IPS-15b (cell line): Measurements from ENCODE around the gene NUCKS1.
"Not testable (repeated sequence)": the region's sequence is repeated elsewhere in the genome, so short reads cannot be mapped to it uniquely, and the experiment has no call there.

ENCODE experiments used
- H3K27me3 ChIP-seq: one replicate; pipeline ENCODE4 v1.6.1; 2013; ENCODE audit warnings: low read length; ENCODE audit not compliant: control insufficient read depth, insufficient read depth
- H3K36me3 ChIP-seq: one replicate; pipeline ENCODE4 v1.6.1; 2013; ENCODE audit warnings: low read length; ENCODE audit not compliant: control insufficient read depth, insufficient read depth
- H3K4me1 ChIP-seq: one replicate; pipeline ENCODE4 v1.6.1; 2013; ENCODE audit warnings: mild to moderate bottlenecking, low read length; ENCODE audit not compliant: control insufficient read depth, insufficient read depth
- H3K4me3 ChIP-seq: one replicate; pipeline ENCODE4 v1.5.1; 2013; ENCODE audit warnings: low read depth, low read length
- H3K9ac ChIP-seq: one replicate; pipeline ENCODE4 v1.6.1; 2013; ENCODE audit warnings: low read depth, mild to moderate bottlenecking, low read length
- H3K9me3 ChIP-seq: one replicate; pipeline ENCODE4 v1.6.1; 2013; ENCODE audit warnings: mild to moderate bottlenecking, low read length; ENCODE audit not compliant: control insufficient read depth, insufficient read depth

NUCKS1 gene

DNA sequence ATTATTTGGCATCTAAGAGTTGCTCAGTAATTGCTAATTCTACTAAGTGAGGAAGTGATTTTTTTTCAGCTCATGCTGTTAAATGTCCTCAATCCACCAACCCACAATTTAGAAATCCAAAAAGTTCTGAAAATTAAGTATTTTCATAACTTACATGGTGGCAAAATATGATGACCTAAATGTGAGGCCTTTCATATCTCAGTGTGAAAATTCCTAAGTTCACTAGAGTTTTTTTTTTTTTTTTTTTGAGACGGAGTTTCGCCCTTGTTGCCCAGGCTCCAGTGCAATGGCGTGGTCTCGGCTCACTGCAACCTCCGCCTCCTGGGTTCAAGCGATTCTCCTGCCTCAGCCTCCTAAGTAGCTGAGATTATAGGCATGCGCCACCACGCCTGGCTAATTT lies 5.6 kb downstream of the NUCKS1 start:
- H3K9ac ChIP-seq: no peak overlapping the region
- peaks cover 33% of the 10 kb centered on the region for H3K4me1 ChIP-seq
- H3K36me3 ChIP-seq: no peaks in the 10 kb centered on the region

DNA sequence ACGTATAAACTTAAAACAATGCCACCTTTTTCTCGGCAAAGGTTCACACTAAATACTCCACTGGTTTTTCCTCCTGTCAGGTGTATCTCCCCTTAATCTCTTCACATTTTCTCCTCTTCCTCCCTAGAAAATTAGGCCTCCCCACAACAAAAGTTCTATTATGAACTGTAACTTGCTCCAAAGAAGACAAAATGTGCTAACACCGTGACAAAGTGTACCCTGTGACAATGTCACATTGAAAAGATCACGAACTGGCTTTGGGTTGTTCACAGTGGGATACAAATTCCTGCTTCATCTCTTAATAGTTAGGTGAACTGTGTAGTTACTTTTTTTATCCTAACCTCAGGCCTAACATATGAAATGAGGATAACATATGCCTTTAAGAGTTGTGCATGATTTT lies 6.0 kb downstream of the NUCKS1 start:
- H3K4me1 ChIP-seq: peaks cover 33% of the 10 kb centered on the region
- no peaks in the 10 kb centered on the region for H3K36me3 ChIP-seq
- peak overlapping the region; percentile 19 for H3K9ac ChIP-seq
- H3K9me3 ChIP-seq: no peaks in the 10 kb centered on the region
- no peaks in the 10 kb centered on the region for H3K27me3 ChIP-seq
- H3K4me3 ChIP-seq: peak overlapping the region; percentile 35

More for the DNA sequence above, 5.6 kb downstream of the NUCKS1 start:
- Histone ChIP-seq H3K9me3 (no peaks in the 10 kb centered on the region), H3K27me3 (no peaks in the 10 kb centered on the region), H3K4me3 (peak overlapping the region; percentile 35)

DNA sequence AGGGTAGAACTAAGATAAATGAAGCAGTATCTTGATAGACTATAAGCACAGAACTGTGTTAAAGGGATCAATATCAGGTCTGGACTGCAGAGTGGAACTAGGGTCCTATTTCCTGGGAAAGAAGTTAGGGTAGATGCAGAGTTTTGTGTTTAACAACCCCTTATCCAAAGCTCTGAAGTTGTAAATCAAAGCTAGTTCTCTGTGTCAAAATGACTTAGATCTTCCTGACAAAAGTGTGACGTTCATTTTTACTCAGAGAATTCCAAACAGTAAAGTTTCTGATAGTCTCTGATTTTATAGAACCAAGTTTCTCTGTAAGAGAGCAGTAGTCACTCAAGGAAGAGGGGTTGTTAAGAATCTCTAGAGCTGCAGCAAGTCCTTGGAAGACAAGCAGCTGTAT lies 8.3 kb downstream of the NUCKS1 start:
- Histone ChIP-seq H3K4me1 (peaks cover 27% of the 10 kb centered on the region), H3K36me3 (no peaks in the 10 kb centered on the region), H3K9me3 (no peaks in the 10 kb centered on the region), H3K9ac (no peak overlapping the region), H3K27me3 (no peaks in the 10 kb centered on the region), H3K4me3 (no peak overlapping the region)

DNA sequence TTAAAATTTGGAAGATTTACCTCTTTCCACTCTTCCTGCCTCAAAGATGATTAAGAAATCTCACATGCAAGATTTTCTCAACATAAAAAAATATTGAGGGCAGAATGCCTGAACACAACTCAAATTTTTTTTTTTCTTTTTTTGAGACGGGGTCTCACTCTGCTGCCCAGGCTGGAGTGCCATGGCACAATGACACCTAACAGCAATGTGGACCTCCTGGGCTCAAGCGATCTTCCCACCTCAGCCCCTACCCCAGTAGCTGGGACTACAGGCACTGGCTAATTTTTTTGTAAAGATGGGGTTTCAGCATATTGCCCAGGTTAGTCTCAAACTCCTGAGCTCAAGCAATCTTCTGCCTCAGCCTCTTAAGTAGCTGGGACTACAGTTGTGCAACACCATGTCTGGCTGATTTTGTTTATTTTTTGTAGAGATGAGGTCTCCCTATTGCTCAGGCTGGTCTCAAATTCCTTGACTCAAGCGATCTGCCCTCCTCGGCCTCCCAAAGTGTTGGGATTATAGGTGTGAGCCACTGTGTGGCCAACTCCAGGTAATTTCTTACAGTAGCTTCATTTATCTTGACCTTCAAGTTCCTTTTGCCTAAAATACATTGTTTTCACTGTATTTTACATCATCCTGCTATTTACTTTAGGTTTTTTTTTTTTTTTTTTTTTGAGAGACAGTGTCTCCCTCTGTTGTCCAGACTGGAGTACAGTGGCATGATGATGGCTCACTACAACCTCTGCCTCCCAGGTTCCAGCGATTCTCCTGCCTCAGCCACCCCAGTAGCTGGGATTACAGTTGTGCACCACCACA lies 10.4 kb downstream of the NUCKS1 start:
- Histone ChIP-seq H3K4me1 (peaks cover 17% of the 10 kb centered on the region), H3K9ac (no peak overlapping the region), H3K27me3 (no peaks in the 10 kb centered on the region), H3K9me3 (no peaks in the 10 kb centered on the region), H3K36me3 (peaks cover 9% of the 10 kb centered on the region), H3K4me3 (no peak overlapping the region)

DNA sequence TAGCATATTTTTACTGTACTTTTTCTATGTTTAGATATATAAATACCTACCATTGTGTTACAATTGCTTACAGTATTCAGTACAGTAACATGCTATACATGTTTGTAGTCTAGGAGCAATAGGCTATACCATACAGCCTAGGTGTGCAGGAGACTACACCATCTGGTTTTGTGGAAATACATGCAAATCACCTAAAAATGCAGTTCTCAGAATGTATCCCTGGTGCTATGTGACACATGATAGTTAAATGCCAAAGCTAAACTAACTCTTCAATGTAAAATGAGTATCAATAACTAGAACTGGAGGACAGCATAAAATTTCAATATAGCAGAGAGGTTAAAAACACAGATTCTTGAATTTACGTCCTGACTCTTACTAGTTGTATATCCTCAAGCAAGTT lies 14.8 kb downstream of the NUCKS1 start:
- Histone ChIP-seq H3K9ac (no peak overlapping the region), H3K9me3 (no peaks in the 10 kb centered on the region), H3K27me3 (no peaks in the 10 kb centered on the region), H3K36me3 (peaks cover 9% of the 10 kb centered on the region), H3K4me1 (no peaks in the 10 kb centered on the region), H3K4me3 (no peak overlapping the region)

DNA sequence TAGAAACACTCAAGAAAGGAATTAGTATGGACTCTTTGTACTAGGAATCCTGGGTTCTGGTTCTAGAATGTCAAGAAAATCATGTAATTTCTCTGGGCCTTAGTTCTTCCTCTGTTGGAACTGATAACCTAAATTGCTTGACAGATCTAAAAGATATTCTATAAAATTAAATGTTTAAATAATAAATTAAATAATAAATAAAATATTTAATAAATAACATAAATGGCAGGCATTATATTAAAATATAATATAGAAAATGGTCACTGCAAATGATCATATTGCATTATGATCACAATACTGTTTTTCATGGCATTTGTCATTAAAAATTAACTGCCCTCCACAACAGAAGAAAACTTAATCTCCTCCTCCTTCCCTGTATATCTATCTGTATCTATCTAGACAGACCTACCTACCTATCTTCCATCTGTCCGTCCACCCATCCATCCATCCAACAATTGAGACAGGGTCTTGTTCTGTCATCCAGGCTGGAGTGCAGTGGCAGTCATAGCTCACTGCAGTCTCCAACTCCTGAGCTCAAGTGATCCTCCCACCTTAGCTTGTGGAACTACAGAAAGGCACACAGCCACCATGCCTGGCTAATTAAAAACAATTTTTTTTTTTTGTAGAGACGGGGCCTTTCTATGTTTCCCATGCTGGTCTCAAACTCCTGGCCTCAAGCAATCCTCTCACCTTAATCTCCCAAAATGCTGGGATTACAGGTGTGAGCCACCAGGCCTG lies 16.4 kb downstream of the NUCKS1 start:
- peaks cover 9% of the 10 kb centered on the region for H3K36me3 ChIP-seq
- H3K27me3 ChIP-seq: no peaks in the 10 kb centered on the region
- H3K4me3 ChIP-seq: no peak overlapping the region
- no peaks in the 10 kb centered on the region for H3K4me1 ChIP-seq
- no peak overlapping the region for H3K9ac ChIP-seq
- H3K9me3 ChIP-seq: no peaks in the 10 kb centered on the region

DNA sequence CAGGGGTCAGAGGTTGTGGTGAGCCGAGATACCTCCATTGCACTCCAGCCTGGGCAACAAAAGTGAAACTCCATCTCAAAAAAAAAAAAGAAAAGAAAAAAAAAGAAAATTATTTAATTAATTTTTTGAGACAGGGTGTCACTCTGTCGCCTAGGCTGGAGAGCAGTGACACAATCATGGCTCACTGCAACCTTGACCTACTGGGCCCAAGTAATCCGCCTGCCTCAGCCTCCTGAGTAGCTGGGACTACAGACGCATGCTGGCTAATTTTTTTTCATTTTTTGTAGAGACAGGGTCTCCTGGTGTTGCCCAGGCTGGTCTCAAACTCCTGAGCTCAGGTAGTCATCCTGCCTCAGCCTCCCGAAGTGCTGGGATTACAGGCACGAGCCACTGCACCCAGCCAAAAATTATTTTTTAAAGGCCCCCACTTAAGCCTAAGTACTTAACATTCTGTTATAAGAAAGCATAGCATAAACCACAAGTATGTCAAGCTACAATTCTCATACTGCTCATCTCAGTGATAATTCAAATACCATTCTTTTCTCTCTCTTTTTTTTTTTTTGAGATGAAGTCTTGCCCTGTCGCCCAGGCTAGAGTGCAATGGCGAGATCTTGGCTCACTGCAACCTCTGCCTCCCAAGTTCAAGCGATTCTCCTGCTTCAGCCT lies 19.9 kb downstream of the NUCKS1 start:
- Histone ChIP-seq H3K9me3 (no peaks in the 10 kb centered on the region), H3K4me1 (no peaks in the 10 kb centered on the region), H3K36me3 (peaks cover 8% of the 10 kb centered on the region), H3K9ac (no peak overlapping the region), H3K27me3 (no peaks in the 10 kb centered on the region), H3K4me3 (no peak overlapping the region)

DNA sequence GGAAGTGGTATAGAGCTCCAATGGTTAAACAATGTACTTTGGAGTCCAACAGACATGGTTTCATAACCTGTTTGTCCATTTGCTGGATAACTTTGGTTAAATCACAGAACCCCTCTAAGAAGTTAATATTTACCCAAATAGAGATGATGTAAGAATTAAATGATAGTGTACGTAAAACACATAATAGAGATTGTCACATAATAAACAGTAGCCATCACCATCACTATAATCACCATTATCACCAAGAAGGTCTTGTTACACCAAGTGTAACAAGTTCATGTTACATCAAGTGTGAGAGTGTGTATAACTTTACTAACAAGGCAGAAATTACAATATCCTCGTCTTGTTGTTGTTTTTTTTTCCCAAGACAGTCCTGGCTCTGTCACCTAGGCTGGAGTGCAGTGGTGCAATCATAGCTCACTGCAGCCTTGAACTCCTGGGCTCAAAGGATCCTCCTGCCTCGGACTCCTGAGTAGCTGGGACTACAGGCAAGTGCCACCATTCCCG lies 23.3 kb downstream of the NUCKS1 start:
- Histone ChIP-seq H3K9me3 (no peaks in the 10 kb centered on the region), H3K4me1 (no peaks in the 10 kb centered on the region), H3K36me3 (peaks cover 8% of the 10 kb centered on the region), H3K4me3 (no peak overlapping the region), H3K9ac (no peak overlapping the region), H3K27me3 (no peaks in the 10 kb centered on the region)

DNA sequence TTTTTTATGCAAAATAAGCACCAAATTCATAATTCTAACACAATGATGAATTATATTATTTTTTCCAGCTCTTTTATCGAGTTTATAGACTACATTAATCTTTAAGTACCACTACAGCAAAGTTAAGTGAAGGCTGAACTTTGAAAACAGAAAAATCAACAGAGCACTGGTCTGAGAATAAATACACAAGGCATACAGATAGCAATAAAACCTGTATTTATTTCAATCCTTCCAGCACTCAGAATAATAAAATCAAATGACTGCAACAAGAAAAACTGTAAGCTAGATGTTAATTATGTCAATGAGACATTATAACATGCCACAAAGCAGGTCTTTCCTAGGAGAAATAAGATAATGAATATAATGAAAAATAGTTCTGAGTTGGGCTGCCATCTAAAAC lies 24.5 kb downstream of the NUCKS1 start:
- Histone ChIP-seq H3K4me1 (no peaks in the 10 kb centered on the region), H3K27me3 (no peaks in the 10 kb centered on the region), H3K9me3 (no peaks in the 10 kb centered on the region), H3K9ac (no peak overlapping the region), H3K4me3 (no peak overlapping the region), H3K36me3 (peaks cover 8% of the 10 kb centered on the region)

DNA sequence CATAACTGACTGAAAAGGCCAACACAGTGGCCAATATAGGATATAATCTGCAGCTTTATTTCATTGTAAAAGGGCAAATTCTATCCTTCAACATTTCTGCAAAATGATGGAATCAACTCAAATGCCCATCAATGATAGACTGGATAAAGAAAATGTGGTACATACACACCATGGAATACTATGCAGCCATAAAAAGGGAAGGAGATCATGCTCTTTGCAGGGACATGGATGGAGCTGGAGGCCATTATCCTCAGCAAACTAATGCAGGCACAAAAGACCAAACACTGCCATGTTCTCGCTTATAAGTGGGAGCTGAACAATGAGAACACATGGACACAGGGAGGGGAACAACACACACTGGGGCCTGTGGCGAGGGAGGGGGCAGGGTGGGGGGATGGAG lies 29.2 kb downstream of the NUCKS1 start:
- H3K9me3 ChIP-seq, H3K4me1 ChIP-seq, H3K27me3 ChIP-seq, H3K9ac ChIP-seq, H3K4me3 ChIP-seq: not testable (repeated sequence)
- peaks cover 20% of the 10 kb centered on the region for H3K36me3 ChIP-seq

DNA sequence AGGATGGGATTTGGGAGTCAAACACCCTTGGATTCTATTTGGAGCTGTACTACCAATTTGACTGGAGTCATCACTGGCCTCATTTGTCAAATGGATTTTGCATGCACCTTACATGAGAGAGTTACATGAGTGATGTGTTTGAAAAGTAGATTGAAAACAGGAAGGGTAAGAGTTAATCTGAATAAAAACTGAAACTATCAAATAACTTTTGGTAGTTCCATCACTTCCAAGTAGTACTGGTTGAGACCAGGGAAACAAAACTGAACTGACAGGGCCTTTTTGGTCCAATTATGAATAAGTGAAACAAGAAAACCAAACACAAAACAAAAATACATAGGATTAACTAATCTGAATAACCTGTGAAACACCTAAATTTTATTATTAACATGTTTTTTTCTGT lies 30.2 kb downstream of the NUCKS1 start:
- no peaks in the 10 kb centered on the region for H3K4me1 ChIP-seq
- no peaks in the 10 kb centered on the region for H3K9me3 ChIP-seq
- no peaks in the 10 kb centered on the region for H3K27me3 ChIP-seq
- H3K4me3 ChIP-seq: no peak overlapping the region
- H3K36me3 ChIP-seq: peaks cover 22% of the 10 kb centered on the region
- no peak overlapping the region for H3K9ac ChIP-seq
